Activated CD4-positive, CD25-positive, alpha-beta regulatory T cell treated with anti-CD3 and anti-CD28 coated beads, Interleukin-2, amount 50 U/mL, for 72 hours (primary cell): ENCODE data around the gene C1orf122.

ENCODE experiments used
- DNase-seq: peaks from one replicate; pipeline ENCODE4 v3.0.0; 2021

Gene C1orf122

GRCh38 chr1:37846647-37847339 is 39.2 kb downstream of the C1orf122 start:
- no peak for DNase-seq

GRCh38 chr1:37849480-37849879 is 41.9 kb downstream of the C1orf122 start:
- no peak for DNase-seq

GRCh38 chr1:37850352-37850955 is 42.9 kb downstream of the C1orf122 start:
- no peak for DNase-seq

DNA sequence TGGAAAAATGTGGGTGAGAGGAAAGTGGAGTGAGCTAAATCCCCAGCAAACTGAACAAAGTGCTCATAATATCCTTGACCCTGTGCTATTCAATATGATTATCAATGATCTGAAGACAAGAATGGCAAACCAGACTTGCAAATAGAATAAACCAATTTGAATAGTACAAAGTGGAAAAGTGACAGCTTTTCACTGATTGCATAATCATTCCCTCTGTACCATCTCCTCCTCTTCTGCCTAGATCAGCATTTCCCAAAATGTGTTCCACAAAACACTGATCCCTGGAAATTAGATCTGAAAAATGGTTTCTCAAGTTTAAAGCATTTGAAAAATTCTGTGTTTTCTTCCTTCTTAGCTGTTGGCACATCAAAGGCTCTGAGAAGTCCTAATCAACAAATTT is 43.7 kb downstream of the C1orf122 start:
- no peak for DNase-seq

GRCh38 chr1:37851782-37852210 is 44.2 kb downstream of the C1orf122 start:
- DNase-seq, result no peak

DNA sequence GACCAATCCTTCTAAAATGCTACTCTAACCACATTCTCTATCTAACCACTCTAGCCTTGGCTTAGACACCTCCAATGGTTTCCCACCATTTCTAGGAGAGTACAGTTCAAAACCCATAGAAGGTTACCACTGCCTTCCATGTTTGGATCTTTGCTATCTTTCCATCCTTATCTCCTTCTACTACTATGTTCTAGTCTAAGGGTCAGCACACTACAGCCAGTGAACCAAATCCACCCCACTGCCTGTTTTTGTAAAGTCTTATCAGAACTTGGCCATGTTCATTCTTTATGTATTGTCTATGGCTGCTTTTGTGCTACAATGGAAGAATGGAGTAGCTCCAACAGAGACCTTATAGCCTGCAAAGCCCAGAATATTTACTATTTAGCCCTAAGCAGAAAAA is 45.6 kb downstream of the C1orf122 start:
- DNase-seq, result no peak

DNA sequence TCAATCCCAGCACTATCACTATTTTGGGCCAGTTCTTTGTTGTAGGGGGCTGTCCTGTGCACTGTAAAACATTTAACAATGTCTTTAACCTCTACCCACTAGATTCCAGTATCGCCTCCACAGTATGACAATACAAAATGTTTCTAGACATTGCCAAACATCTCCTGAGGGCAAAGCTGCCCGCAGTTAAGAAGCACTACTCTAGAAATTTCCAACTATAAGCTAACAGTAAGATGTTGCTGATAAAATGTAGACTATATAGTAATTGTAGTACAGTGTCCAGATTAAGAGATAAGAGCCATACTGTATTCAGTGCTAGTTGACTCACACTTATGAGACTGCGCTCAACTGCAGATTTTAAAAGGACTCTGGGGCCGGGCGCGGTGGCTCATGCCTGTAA is 46.8 kb downstream of the C1orf122 start:
- no peak for DNase-seq
